CD4-positive, alpha-beta T cell (primary cell): Measurements from ENCODE around the gene PRKG1. TPM values are rescaled to one million over a fixed set of nuclear protein-coding genes. Genes with fewer than 3 reads are reported as not detected.

Experiments used
- ATAC-seq: fragments of 200-7000 bp; cut with Tn5 transposase; one replicate; pipeline ENCODE4 v1.10.0; 2022; ENCODE audit warnings: mild to moderate bottlenecking; ENCODE audit not compliant: poor library complexity
- CTCF ChIA-PET: fragments of 350-600 bp; sonication (Branson Sonifier 250); formaldehyde crosslinking; loops from one replicate; lab custom pipeline; 2021; ENCODE audit warnings: antibody characterized with exemption, inconsistent platforms; lab: Charles Lee
- POLR2A ChIA-PET: fragments of 350-600 bp; sonication (Branson Sonifier 250); formaldehyde crosslinking; loops from one replicate; lab custom pipeline; 2021; ENCODE audit warnings: antibody characterized with exemption, inconsistent platforms; lab: Charles Lee
- DNase-seq, 14 experiments: peaks; one replicate each; pipeline ENCODE4 v3.0.0-alpha.2; 2013 to 2020; ENCODE audit warnings: mixed read lengths in 2 of 14
- H3K27ac ChIP-seq, 2 donors: one replicate each; pipeline versions ENCODE4 v1.5.1 to v1.7.0; 2013; ENCODE audit warnings: low read length in 2 of 2, low read depth in 1 of 2, mild to moderate bottlenecking in 1 of 2
- H3K27me3 ChIP-seq, 2 experiments: 1 replicate in 1 of 2; 2 replicates in 1 of 2; pipeline versions ENCODE4 v1.6.1 to v1.7.0; 2013; ENCODE audit warnings: low read length in 2 of 2, control low read depth in 1 of 2, mild to moderate bottlenecking in 1 of 2, moderate library complexity in 1 of 2; ENCODE audit not compliant: insufficient read depth in 2 of 2, control insufficient read depth in 1 of 2
- H3K36me3 ChIP-seq: one replicate; pipeline ENCODE4 v1.6.1; 2013; ENCODE audit warnings: low read length, control low read depth; ENCODE audit not compliant: insufficient read depth
- H3K4me1 ChIP-seq: one replicate; pipeline ENCODE4 v1.6.1; 2013; ENCODE audit warnings: low read length, control low read depth; ENCODE audit not compliant: insufficient read depth
- H3K4me3 ChIP-seq: one replicate; pipeline ENCODE4 v1.5.1; 2013; ENCODE audit warnings: mild to moderate bottlenecking, low read length, moderate library complexity
- H3K9me3 ChIP-seq, 2 experiments: 1 replicate in 1 of 2; 2 replicates in 1 of 2; pipeline versions ENCODE4 v1.6.1 to v1.7.0; 2013; ENCODE audit warnings: low read length in 2 of 2, mild to moderate bottlenecking in 2 of 2, control low read depth in 1 of 2, moderate library complexity in 1 of 2; ENCODE audit not compliant: control insufficient read depth in 1 of 2, insufficient read depth in 1 of 2
- H3K27ac Mint-ChIP-seq: one replicate; pipeline ENCODE4 v1.8.0; 2020; ENCODE audit warnings: mixed read lengths
- H3K27me3 Mint-ChIP-seq: one replicate; pipeline ENCODE4 v1.8.0; 2021; ENCODE audit warnings: mixed read lengths
- H3K36me3 Mint-ChIP-seq: one replicate; pipeline ENCODE4 v1.8.0; 2021; ENCODE audit warnings: low read depth, mixed read lengths
- H3K4me1 Mint-ChIP-seq: one replicate; pipeline ENCODE4 v1.8.0; 2021; ENCODE audit warnings: low read depth, mixed read lengths
- H3K4me3 Mint-ChIP-seq: one replicate; pipeline ENCODE4 v1.8.0; 2020; ENCODE audit warnings: mild to moderate bottlenecking, mixed read lengths
- H3K9me3 Mint-ChIP-seq: one replicate; pipeline ENCODE4 v1.8.0; 2020; ENCODE audit warnings: mixed read lengths
- CTCF ChIP-seq: fragments of 200-600 bp; IDR thresholded peaks from one replicate; pipeline ENCODE4 v1.8.0; 2022; ENCODE audit warnings: antibody characterized with exemption, mild to moderate bottlenecking
- intact Hi-C, 2 experiments: fragments of 100-400 bp; cut with DNase I in 1 of 2; cut with micrococcal nuclease in 1 of 2; formaldehyde crosslinking; loops; one replicate each; pipeline versions ENCODE4 v1.15.1 to v1.9.0; 2023 to 2025; cut with DNase I, micrococcal nuclease
- total RNA-seq, 174 experiments: library from RNA in 2 of 174; stranded (reverse) in 2 of 174; gene quantifications; one replicate each; pipeline ENCODE4 v1.2.3 and lab custom pipeline; 2021 to 2026

The PRKG1 gene
- total RNA-seq, 2 experiments from 2014 or later: 0.31 TPM; not detected in 1

GRCh38 chr10:51792678-51793077 is 718.4 kb downstream of the PRKG1 start:
- Mint-ChIP-seq H3K4me1 (no peaks in the 10 kb centered on the region), H3K36me3 (no peaks in the 10 kb centered on the region), H3K9me3 (peaks cover 13% of the 10 kb centered on the region), H3K27me3 (no peaks in the 10 kb centered on the region), H3K4me3 (no peak overlapping the region), H3K27ac (no peak overlapping the region)
- Histone ChIP-seq H3K27ac (no peak overlapping the region), H3K4me3 (no peak overlapping the region), H3K4me1 (no peaks in the 10 kb centered on the region), H3K36me3 (no peaks in the 10 kb centered on the region), H3K27me3 (no peaks in the 10 kb centered on the region), H3K9me3 (peaks cover 6 to 18% of the 10 kb centered on the region in 2 experiments)
- ATAC-seq (no peak), DNase-seq (no peak)
- POLR2A ChIA-PET: no interaction called here
- no peak for TF ChIP-seq CTCF
- CTCF ChIA-PET: no interaction called here
- intact Hi-C loops: no loop called here

GRCh38 chr10:51800121-51800520 is 725.8 kb downstream of the PRKG1 start:
- no peak overlapping the region for H3K27ac ChIP-seq
- no peaks in the 10 kb centered on the region for H3K36me3 ChIP-seq
- no peak for ATAC-seq
- DNase-seq: no peak
- H3K4me1 Mint-ChIP-seq: no peaks in the 10 kb centered on the region
- ChIA-PET CTCF (no interaction called here), POLR2A (no interaction called here)
- TF ChIP-seq CTCF: no peak
- H3K27ac Mint-ChIP-seq: no peak overlapping the region
- H3K9me3 ChIP-seq: no peaks in the 10 kb centered on the region
- H3K4me1 ChIP-seq: no peaks in the 10 kb centered on the region
- no peak overlapping the region for H3K4me3 ChIP-seq
- no peak overlapping the region for H3K4me3 Mint-ChIP-seq
- H3K27me3 ChIP-seq: no peaks in the 10 kb centered on the region
- H3K9me3 Mint-ChIP-seq: peaks cover 3% of the 10 kb centered on the region
- intact Hi-C loops: no loop called here
- peaks cover 5% of the 10 kb centered on the region for H3K27me3 Mint-ChIP-seq
- no peaks in the 10 kb centered on the region for H3K36me3 Mint-ChIP-seq

- DNase-seq (no peak), ATAC-seq (no peak)
- H3K27me3 ChIP-seq: no peaks in the 10 kb centered on the region
- H3K36me3 ChIP-seq: no peaks in the 10 kb centered on the region
- no peak overlapping the region for H3K4me3 Mint-ChIP-seq
- intact Hi-C loops: no loop called here
- peaks cover 5% of the 10 kb centered on the region for H3K27me3 Mint-ChIP-seq
- peaks cover 3% of the 10 kb centered on the region for H3K9me3 Mint-ChIP-seq
- no peaks in the 10 kb centered on the region for H3K4me1 ChIP-seq
- H3K4me3 ChIP-seq: no peak overlapping the region
- H3K27ac ChIP-seq: no peak overlapping the region
- no peaks in the 10 kb centered on the region for H3K4me1 Mint-ChIP-seq
- CTCF ChIA-PET: no interaction called here
- POLR2A ChIA-PET: no interaction called here
- no peak for TF ChIP-seq CTCF
- H3K36me3 Mint-ChIP-seq: no peaks in the 10 kb centered on the region
- H3K27ac Mint-ChIP-seq: no peak overlapping the region
- no peaks in the 10 kb centered on the region for H3K9me3 ChIP-seq
Measured at GRCh38 chr10:51800725-51801424, 726.6 kb downstream of the PRKG1 start.
